Thoracic aorta (tissue), 2 donors: Measurements from ENCODE around the gene NEK7. TPM values are rescaled to one million over a fixed set of nuclear protein-coding genes. Genes with fewer than 3 reads are reported as not detected.

Experiments used
- ATAC-seq: fragments of 150-250 bp; one replicate; pipeline ENCODE4 v1.8.0; 2017; ENCODE audit warnings: low read depth; ENCODE audit not compliant: insufficient number of reproducible peaks, low FRiP score
- DNase-seq: peaks from one replicate; pipeline ENCODE4 v3.0.0-alpha.2; 2020; ENCODE audit warnings: low spot score
- H3K27ac ChIP-seq, 2 donors: fragments of 200-600 bp; sonication (generic); 1 replicate in 1 of 2; 2 replicates in 1 of 2; pipeline ENCODE4 v1.5.1; 2016; ENCODE audit warnings: mild to moderate bottlenecking in 2 of 2, moderate library complexity in 2 of 2
- H3K27me3 ChIP-seq: fragments of 200-600 bp; sonication (generic); replicated peaks from 2 replicates; pipeline ENCODE4 v1.6.0; 2016; ENCODE audit warnings: mild to moderate bottlenecking; ENCODE audit not compliant: insufficient read depth
- H3K36me3 ChIP-seq: fragments of 200-600 bp; sonication (generic); one replicate; pipeline ENCODE4 v1.5.1; 2016
- H3K4me1 ChIP-seq, 2 donors: fragments of 200-600 bp; sonication (generic); 1 replicate in 1 of 2; 2 replicates in 1 of 2; pipeline versions ENCODE4 v1.5.1 to v1.6.0; 2016; ENCODE audit warnings: low read depth in 2 of 2, mild to moderate bottlenecking in 1 of 2; ENCODE audit not compliant: control insufficient read depth in 1 of 2
- H3K4me3 ChIP-seq: fragments of 200-600 bp; sonication (generic); 2 replicates; pipeline ENCODE4 v1.5.1; 2016; ENCODE audit warnings: mild to moderate bottlenecking
- H3K9me3 ChIP-seq: fragments of 200-600 bp; sonication (generic); 2 replicates; pipeline ENCODE4 v1.5.1; 2016
- total RNA-seq, 2 donors: library from RNA; depleted of rRNA; stranded (reverse); fragments of >200 nt; gene quantifications; one replicate each; pipeline versions ENCODE4 v1.1.0 to v1.2.3, GENCODE V29; 2016
- TF ChIP-seq, protein P1 (sequence below): fragments of 200-600 bp; sonication (generic); IDR thresholded peaks from one replicate; pipeline ENCODE4 v1.5.1; 2019; ENCODE audit warnings: antibody characterized with exemption

Gene NEK7
- total RNA-seq, 2 donors from 2014 or later, result 118 to 155 TPM

DNA sequence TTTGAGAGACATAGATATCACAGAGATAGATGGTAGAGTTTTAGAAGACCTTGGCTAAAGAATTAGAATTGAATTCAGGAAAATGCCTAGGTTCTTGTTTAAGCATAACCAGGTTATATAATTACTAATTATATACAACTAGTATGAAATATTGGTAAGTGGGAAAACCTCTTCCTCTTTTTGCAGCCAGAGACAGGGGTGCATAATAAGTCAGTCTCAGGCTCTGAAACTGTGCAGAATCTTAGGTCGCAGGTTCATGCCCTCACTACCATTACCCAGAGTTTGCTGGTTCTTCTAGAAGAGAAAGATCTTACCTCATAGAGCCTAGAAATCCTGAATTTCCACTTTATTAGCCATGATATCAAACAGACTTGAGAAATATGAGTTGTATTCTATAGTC, 183.3 kb downstream of the NEK7 start:
- Histone ChIP-seq H3K4me3 (no peak overlapping the region), H3K4me1 (no peaks in the 10 kb centered on the region), H3K27ac (no peak overlapping the region), H3K27me3 (no peaks in the 10 kb centered on the region), H3K9me3 (no peaks in the 10 kb centered on the region), H3K36me3 (no peaks in the 10 kb centered on the region)
- ATAC-seq (no peak), DNase-seq (no peak)
- TF ChIP-seq, protein P1, sequence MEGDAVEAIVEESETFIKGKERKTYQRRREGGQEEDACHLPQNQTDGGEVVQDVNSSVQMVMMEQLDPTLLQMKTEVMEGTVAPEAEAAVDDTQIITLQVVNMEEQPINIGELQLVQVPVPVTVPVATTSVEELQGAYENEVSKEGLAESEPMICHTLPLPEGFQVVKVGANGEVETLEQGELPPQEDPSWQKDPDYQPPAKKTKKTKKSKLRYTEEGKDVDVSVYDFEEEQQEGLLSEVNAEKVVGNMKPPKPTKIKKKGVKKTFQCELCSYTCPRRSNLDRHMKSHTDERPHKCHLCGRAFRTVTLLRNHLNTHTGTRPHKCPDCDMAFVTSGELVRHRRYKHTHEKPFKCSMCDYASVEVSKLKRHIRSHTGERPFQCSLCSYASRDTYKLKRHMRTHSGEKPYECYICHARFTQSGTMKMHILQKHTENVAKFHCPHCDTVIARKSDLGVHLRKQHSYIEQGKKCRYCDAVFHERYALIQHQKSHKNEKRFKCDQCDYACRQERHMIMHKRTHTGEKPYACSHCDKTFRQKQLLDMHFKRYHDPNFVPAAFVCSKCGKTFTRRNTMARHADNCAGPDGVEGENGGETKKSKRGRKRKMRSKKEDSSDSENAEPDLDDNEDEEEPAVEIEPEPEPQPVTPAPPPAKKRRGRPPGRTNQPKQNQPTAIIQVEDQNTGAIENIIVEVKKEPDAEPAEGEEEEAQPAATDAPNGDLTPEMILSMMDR, result no peak

DNA sequence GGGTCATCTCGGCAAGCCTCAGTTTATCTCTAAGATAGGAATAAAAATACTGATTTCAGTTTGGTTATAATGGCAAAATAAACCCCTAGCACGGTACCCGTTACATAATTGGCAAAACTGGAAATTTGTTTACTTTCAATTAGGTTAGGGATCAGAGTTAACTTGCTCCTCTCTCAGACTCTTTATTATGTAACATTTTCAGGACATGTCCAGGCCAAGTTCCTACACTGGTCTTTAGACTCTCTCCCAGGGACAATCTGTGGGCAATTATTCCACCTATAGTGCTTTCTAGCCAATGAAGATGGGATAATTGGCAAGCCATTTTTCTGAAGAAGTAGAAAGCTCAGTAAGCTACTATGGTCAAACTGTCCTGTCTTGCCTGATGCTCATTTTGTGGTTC, 189.4 kb downstream of the NEK7 start:
- ATAC-seq (no peak), DNase-seq (no peak)
- Histone ChIP-seq H3K27ac (no peak overlapping the region), H3K9me3 (no peaks in the 10 kb centered on the region), H3K36me3 (no peaks in the 10 kb centered on the region), H3K4me1 (no peaks in the 10 kb centered on the region), H3K4me3 (no peak overlapping the region), H3K27me3 (no peaks in the 10 kb centered on the region)
- TF ChIP-seq, protein P1, result no peak

DNA sequence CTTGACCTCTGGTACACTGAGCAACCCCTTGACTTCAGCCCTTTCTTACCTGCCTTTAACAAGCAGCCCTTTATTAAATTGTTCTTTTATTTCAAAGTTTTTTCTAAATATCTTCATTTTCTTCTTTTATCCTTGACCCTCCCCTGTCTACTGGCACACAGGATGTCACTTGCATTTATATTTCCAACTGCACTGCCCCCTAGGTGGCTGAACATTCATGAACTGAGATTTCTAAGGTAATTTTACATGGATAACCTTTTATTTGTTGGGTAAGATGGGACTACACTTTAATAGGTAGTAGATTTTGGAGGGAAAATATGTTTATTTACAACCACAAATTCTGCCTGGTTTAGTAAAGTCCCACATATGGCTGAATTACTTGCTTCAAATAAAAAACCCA, 193.7 kb downstream of the NEK7 start:
- H3K27me3 ChIP-seq, result no peaks in the 10 kb centered on the region
- no peak for DNase-seq
- TF ChIP-seq, protein P1, result no peak
- H3K9me3 ChIP-seq, result no peaks in the 10 kb centered on the region
- H3K4me1 ChIP-seq, result no peaks in the 10 kb centered on the region
- no peak for ATAC-seq
- no peaks in the 10 kb centered on the region for H3K36me3 ChIP-seq
- no peak overlapping the region for H3K4me3 ChIP-seq
- H3K27ac ChIP-seq, result no peak overlapping the region

DNA sequence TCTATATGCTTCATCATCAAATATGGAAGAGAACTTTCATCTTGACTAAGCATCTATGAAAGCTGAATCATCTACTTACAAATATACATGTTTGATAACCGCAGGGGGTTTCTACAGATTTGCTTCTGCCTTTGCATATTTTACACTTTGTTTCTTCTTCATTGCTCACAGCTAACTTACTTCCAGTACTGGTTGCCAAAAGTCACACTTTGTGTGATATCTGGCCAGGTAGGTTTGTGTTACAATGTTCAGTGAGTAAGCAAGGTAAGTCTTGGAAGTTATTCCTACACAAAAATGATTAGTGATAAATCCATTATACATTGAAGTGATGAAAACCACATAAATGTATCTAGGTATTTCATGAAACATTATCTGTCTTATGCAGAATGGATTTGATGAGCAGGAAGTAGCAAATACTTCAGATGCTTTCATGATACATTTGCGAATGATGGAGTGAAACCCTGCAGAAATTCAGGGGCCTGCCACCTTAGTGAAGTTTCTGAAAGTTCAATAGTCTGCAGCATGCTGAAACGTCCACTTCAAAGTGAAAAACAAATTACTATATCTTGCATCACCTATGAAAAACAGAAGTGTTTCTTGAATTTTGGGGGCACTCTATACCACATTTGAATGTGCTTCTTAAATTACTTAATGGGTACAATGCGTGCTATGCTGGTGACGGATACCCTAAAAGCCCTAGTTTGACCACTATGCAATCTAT, 196.3 kb downstream of the NEK7 start:
- TF ChIP-seq, protein P1, result no peak
- DNase-seq, result no peak
- Histone ChIP-seq H3K4me3 (no peak overlapping the region), H3K27me3 (no peaks in the 10 kb centered on the region), H3K9me3 (no peaks in the 10 kb centered on the region), H3K36me3 (no peaks in the 10 kb centered on the region), H3K27ac (no peak overlapping the region), H3K4me1 (no peaks in the 10 kb centered on the region)
- ATAC-seq, result no peak

DNA sequence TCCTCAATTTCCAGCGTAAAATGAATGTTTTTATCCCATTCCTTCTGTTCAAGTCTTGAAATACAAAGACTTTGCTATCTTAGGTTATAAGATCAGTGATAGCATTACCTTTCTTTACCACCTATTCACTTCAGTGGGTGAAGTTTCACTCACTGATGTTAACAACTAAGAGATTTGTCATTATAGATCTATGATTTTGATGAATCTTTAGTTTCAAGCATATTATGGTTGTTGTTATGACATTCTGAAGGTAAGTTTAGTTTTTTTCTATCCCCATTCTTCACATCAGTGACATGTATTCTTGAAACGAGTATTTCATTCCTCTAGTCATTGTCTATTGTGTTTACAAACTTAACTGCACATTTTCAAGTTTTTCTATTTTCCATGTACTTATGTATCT, 201.1 kb downstream of the NEK7 start:
- H3K27ac ChIP-seq, result no peak overlapping the region
- no peaks in the 10 kb centered on the region for H3K36me3 ChIP-seq
- ATAC-seq, result no peak
- no peaks in the 10 kb centered on the region for H3K4me1 ChIP-seq
- TF ChIP-seq, protein P1, result no peak
- no peaks in the 10 kb centered on the region for H3K27me3 ChIP-seq
- no peak overlapping the region for H3K4me3 ChIP-seq
- no peaks in the 10 kb centered on the region for H3K9me3 ChIP-seq
- DNase-seq, result no peak
